Activated CD8-positive, alpha-beta T cell treated with anti-CD3 and anti-CD28 coated beads for 36 hours (primary cell): ENCODE measurements around the gene ZCCHC24. TPM values are rescaled to one million over a fixed set of nuclear protein-coding genes. Genes with fewer than 3 reads are reported as not detected.

Experiments used
- ATAC-seq: fragments of 200-7000 bp; cut with Tn5 transposase; one replicate; pipeline ENCODE4 v1.10.0; 2021; ENCODE audit warnings: mild to moderate bottlenecking, moderate library complexity
- CTCF ChIA-PET: fragments of 350-600 bp; sonication (Branson Sonifier 250); formaldehyde crosslinking; loops from one replicate; lab custom pipeline; 2021; ENCODE audit warnings: antibody characterized with exemption; lab: Charles Lee
- POLR2A ChIA-PET: fragments of 350-600 bp; sonication (Branson Sonifier 250); formaldehyde crosslinking; loops from one replicate; lab custom pipeline; 2021; ENCODE audit warnings: antibody characterized with exemption; lab: Charles Lee
- DNase-seq: peaks from one replicate; pipeline ENCODE4 v3.0.0-alpha.2; 2020
- H3K27ac Mint-ChIP-seq: one replicate; pipeline ENCODE4 v1.8.0; 2021; ENCODE audit warnings: mild to moderate bottlenecking, mixed read lengths
- H3K27me3 Mint-ChIP-seq: one replicate; pipeline ENCODE4 v1.8.0; 2021; ENCODE audit warnings: mixed read lengths
- H3K36me3 Mint-ChIP-seq: one replicate; pipeline ENCODE4 v1.8.0; 2021; ENCODE audit warnings: low read depth, mixed read lengths
- H3K4me1 Mint-ChIP-seq: one replicate; pipeline ENCODE4 v1.8.0; 2021; ENCODE audit warnings: low read depth, mixed read lengths
- H3K4me3 Mint-ChIP-seq: one replicate; pipeline ENCODE4 v1.8.0; 2021; ENCODE audit warnings: mild to moderate bottlenecking, moderate library complexity, mixed read lengths
- H3K9me3 Mint-ChIP-seq: one replicate; pipeline ENCODE4 v1.8.0; 2021; ENCODE audit warnings: mixed read lengths
- intact Hi-C: fragments of 100-400 bp; cut with micrococcal nuclease; formaldehyde crosslinking; loops from one replicate; pipeline ENCODE4 v1.10.0; 2022
- total RNA-seq, 2 experiments: library from RNA; stranded (reverse); gene quantifications; one replicate each; pipeline ENCODE4 v1.2.3, GENCODE V29; 2021
- TF ChIP-seq, protein P1 (sequence below): fragments of 200-600 bp; IDR thresholded peaks from one replicate; pipeline ENCODE4 v1.8.0; 2022; ENCODE audit warnings: antibody characterized with exemption, mild to moderate bottlenecking

ZCCHC24 gene
- total RNA-seq, 2 experiments from 2014 or later: 1.0 to 1.7 TPM

DNA sequence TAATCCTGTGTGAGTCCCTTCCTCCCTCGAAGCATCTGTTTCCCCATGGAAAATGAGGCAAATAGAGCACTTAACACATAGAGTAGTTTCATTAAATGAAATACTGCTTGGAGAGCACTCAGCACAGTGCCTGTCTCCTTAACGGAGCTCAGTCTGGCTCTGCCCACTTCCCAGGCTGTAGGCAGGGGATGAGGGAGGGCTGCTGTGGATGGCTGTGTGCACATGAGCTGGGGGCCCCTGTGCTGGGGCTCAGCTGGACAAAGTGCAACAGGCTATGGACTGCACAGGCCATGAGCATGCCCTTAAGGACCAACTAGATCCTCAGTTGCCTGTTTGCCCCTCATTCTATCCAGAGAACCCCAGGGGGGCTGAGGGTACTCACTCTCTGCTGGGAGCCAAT lies 14.5 kb downstream of the ZCCHC24 start:
- Mint-ChIP-seq H3K9me3 (no peaks in the 10 kb centered on the region), H3K4me3 (no peak overlapping the region), H3K27me3 (no peaks in the 10 kb centered on the region), H3K27ac (no peak overlapping the region), H3K4me1 (peaks cover 17% of the 10 kb centered on the region), H3K36me3 (no peaks in the 10 kb centered on the region)
- ChIA-PET POLR2A (no interaction called here), CTCF (interaction anchor here (2.4 kb wide), 1 partner anchor 37 kb away, joined by 9 read pairs; no protein-coding TSS in a partner anchor)
- ATAC-seq (no peak), DNase-seq (no peak)
- TF ChIP-seq, protein P1, sequence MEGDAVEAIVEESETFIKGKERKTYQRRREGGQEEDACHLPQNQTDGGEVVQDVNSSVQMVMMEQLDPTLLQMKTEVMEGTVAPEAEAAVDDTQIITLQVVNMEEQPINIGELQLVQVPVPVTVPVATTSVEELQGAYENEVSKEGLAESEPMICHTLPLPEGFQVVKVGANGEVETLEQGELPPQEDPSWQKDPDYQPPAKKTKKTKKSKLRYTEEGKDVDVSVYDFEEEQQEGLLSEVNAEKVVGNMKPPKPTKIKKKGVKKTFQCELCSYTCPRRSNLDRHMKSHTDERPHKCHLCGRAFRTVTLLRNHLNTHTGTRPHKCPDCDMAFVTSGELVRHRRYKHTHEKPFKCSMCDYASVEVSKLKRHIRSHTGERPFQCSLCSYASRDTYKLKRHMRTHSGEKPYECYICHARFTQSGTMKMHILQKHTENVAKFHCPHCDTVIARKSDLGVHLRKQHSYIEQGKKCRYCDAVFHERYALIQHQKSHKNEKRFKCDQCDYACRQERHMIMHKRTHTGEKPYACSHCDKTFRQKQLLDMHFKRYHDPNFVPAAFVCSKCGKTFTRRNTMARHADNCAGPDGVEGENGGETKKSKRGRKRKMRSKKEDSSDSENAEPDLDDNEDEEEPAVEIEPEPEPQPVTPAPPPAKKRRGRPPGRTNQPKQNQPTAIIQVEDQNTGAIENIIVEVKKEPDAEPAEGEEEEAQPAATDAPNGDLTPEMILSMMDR: no peak
- intact Hi-C loops: no loop called here

DNA sequence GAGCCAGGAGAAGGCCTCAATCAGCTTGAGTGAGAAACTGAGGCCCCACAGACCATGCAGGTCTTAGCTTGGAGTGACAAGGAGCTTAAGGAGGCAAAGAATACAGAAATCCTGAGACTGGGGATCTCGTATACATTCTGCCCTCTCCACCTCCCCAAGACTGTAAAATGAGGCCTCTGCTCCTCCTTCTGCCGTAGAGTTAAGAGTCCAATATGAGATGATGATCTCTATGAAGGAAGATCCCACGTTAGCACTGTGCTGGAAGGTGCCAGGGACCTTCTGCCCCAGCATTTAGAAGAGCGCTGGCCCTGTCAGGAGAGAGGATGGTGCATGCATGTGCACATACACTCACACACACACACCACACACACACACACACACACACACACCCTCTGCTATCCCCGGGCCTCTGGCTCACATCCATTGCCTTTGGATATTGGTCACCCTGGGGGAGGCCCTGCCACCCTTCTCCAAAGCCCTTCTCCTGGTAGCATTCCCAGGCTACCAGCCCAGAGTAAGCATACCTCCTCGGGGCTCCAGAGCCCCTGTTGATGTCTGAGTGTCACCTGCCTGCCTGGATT lies 15.0 kb downstream of the ZCCHC24 start:
- POLR2A ChIA-PET: no interaction called here
- CTCF ChIA-PET: interaction anchor here (0.6 to 2.4 kb wide), 3 partner anchors 37 to 57 kb away, joined by 3 to 9 read pairs (median 5); no protein-coding TSS in a partner anchor
- ATAC-seq (no peak), DNase-seq (no peak)
- no peak overlapping the region for H3K27ac Mint-ChIP-seq
- H3K9me3 Mint-ChIP-seq: no peaks in the 10 kb centered on the region
- H3K27me3 Mint-ChIP-seq: no peaks in the 10 kb centered on the region
- no peaks in the 10 kb centered on the region for H3K36me3 Mint-ChIP-seq
- intact Hi-C loops: no loop called here
- peaks cover 17% of the 10 kb centered on the region for H3K4me1 Mint-ChIP-seq
- TF ChIP-seq, protein P1: no peak
- no peak overlapping the region for H3K4me3 Mint-ChIP-seq

DNA sequence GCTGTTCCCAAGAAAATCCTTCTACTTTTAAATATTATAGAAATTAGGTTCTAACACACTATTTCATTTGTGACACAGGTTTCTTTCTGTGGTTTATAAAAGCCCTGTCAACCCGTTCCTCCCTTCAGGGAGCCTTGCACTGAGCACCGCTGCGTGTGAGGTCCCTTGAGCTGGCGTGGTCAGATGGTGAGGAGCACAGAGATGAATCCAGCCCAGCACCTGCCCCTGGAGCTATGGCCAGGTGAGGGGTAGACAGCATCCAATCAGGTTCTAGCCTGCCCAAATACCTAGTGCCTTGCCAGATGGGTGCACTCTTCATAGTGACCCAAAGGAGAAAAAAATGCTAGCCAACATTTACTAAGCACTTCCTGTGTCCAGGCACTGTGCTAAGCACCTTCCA lies 15.7 kb downstream of the ZCCHC24 start:
- H3K27ac Mint-ChIP-seq: no peak overlapping the region
- H3K4me3 Mint-ChIP-seq: no peak overlapping the region
- POLR2A ChIA-PET: no interaction called here
- DNase-seq: no peak
- intact Hi-C loops: no loop called here
- ATAC-seq: no peak
- no peaks in the 10 kb centered on the region for H3K36me3 Mint-ChIP-seq
- TF ChIP-seq, protein P1: no peak
- H3K27me3 Mint-ChIP-seq: no peaks in the 10 kb centered on the region
- H3K4me1 Mint-ChIP-seq: peaks cover 15% of the 10 kb centered on the region
- H3K9me3 Mint-ChIP-seq: no peaks in the 10 kb centered on the region
- CTCF ChIA-PET: interaction anchor here (1.2 to 2.4 kb wide), 2 partner anchors 38 to 55 kb away, joined by 5 to 9 read pairs; no protein-coding TSS in a partner anchor

DNA sequence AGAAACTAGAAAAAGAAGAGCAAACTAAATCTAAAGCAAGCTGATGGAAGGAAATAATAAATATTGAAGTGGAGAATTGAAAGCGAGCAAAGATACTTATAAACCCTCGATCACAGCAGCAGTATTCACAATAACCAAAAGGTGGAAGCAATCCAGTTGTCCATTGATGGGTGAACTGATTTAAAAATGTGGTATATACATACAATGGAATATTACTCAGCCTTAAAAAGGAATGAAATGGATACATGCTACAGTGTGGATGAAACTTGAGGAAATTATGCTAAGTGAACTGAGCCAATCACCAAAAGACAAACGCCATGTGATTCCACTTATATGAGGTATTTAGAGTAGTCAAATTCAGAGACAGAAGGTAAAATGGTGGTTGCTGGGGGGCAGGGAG lies 17.5 kb downstream of the ZCCHC24 start:
- DNase-seq (no peak), ATAC-seq (no peak)
- Mint-ChIP-seq H3K27ac (no peak overlapping the region), H3K36me3 (no peaks in the 10 kb centered on the region), H3K9me3 (no peaks in the 10 kb centered on the region), H3K4me1 (peaks cover 2% of the 10 kb centered on the region), H3K4me3 (no peak overlapping the region), H3K27me3 (no peaks in the 10 kb centered on the region)
- CTCF ChIA-PET: interaction anchor here (0.9 kb wide), 1 partner anchor 39 kb away, joined by 4 read pairs; no protein-coding TSS in a partner anchor
- TF ChIP-seq, protein P1: no peak
- POLR2A ChIA-PET: interaction anchor here (1.0 kb wide), 1 partner anchor 14 kb away, joined by 3 read pairs; no protein-coding TSS in a partner anchor
- intact Hi-C loops: no loop called here

DNA sequence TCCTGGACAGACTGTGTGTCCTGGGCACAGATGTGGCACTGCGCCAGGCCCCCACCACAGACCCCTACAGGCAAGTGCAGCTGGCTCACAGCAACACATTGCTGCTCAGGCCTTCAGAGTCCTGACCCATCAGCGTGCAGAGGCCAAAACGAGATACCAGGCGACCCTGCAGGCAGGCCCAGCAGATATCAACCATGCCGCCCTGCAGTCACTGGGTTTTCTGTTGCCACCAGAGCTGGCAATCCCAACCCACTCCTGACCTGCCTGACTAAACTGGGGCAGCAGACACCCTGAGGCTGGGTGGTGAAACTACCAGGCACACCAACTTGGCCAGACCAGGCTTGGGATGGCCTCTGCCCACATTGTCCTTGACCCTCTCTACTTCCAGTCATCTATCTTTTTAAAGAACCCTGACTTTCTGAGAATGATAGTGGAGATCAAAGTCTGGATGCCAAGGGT lies 20.3 kb downstream of the ZCCHC24 start:
- no peak for ATAC-seq
- intact Hi-C loops: no loop called here

More for the DNA sequence above, 20.3 kb downstream of the ZCCHC24 start:
- Mint-ChIP-seq H3K27ac (no peak overlapping the region), H3K9me3 (no peaks in the 10 kb centered on the region), H3K4me1 (peaks cover 2% of the 10 kb centered on the region), H3K36me3 (no peaks in the 10 kb centered on the region), H3K4me3 (no peak overlapping the region), H3K27me3 (no peaks in the 10 kb centered on the region)
- no peak for DNase-seq
- ChIA-PET POLR2A (no interaction called here), CTCF (interaction anchor here (0.8 to 1.4 kb wide), 2 partner anchors 42 to 63 kb away, joined by 3 to 4 read pairs; no protein-coding TSS in a partner anchor)
- TF ChIP-seq, protein P1: no peak
